Glomerular endothelial cell (primary cell): Measurements from ENCODE around the gene RAI14. TPM values are rescaled to one million over a fixed set of nuclear protein-coding genes. Genes with fewer than 3 reads are reported as not detected.
"Not testable (repeated sequence)": the region's sequence is repeated elsewhere in the genome, so short reads cannot be mapped to it uniquely, and the experiment has no call there.

Experiments used
- DNase-seq: peaks from one replicate; pipeline ENCODE4 v3.0.0-alpha.2; 2011; ENCODE audit warnings: low read depth, low spot score; ENCODE audit errors: extremely low read depth
- total RNA-seq: library from RNA; depleted of rRNA; stranded (reverse); fragments of >200 nt; gene quantifications from 2 replicates; pipeline ENCODE4 v1.2.3, GENCODE V29; 2015

Gene RAI14
- total RNA-seq, 1 donor from 2014 or later = 250 TPM

GRCh38 chr5:34806532-34806931 lies 150.4 kb downstream of the RAI14 start:
- DNase-seq = no peak

GRCh38 chr5:34811706-34812105 lies 155.6 kb downstream of the RAI14 start:
- DNase-seq = no peak

- DNase-seq = no peak
Observed at GRCh38 chr5:34813509-34813908, 157.4 kb downstream of the RAI14 start.

GRCh38 chr5:34817558-34818351 lies 161.6 kb downstream of the RAI14 start:
- DNase-seq = no peak

- DNase-seq = no peak
Observed at GRCh38 chr5:34818717-34819116, 162.6 kb downstream of the RAI14 start.

GRCh38 chr5:34820593-34820992 lies 164.5 kb downstream of the RAI14 start:
- no peak for DNase-seq

- DNase-seq = no peak
Observed at GRCh38 chr5:34822956-34823715, 167.0 kb downstream of the RAI14 start.

- DNase-seq = no peak
Observed at GRCh38 chr5:34826347-34826746, 170.2 kb downstream of the RAI14 start.

- no peak for DNase-seq
Observed at GRCh38 chr5:34827588-34828506, 171.7 kb downstream of the RAI14 start.

GRCh38 chr5:34830827-34831226 lies 174.7 kb downstream of the RAI14 start:
- DNase-seq = not testable (repeated sequence)

- DNase-seq = no peak
Observed at GRCh38 chr5:34831303-34831702, 175.2 kb downstream of the RAI14 start.

GRCh38 chr5:34832568-34832967 lies 176.4 kb downstream of the RAI14 start:
- no peak for DNase-seq

GRCh38 chr5:34833090-34833489 lies 177.0 kb downstream of the RAI14 start:
- no peak for DNase-seq

- no peak for DNase-seq
Observed at GRCh38 chr5:34833976-34834793, 178.1 kb downstream of the RAI14 start.

GRCh38 chr5:34834794-34835089 lies 178.6 kb downstream of the RAI14 start:
- DNase-seq = no peak

GRCh38 chr5:34835664-34836063 lies 179.5 kb downstream of the RAI14 start:
- DNase-seq = no peak

- peak; percentile 25 for DNase-seq
Observed at GRCh38 chr5:34838785-34839714, 182.9 kb downstream of the RAI14 start, which contains the start of gene TTC23L. Gene TTC23L (plus strand): TSS chr5:34839164. CDS start chr5:34840672, 1,508 bp downstream.

- no peak for DNase-seq
Observed at GRCh38 chr5:34841816-34842215, 185.7 kb downstream of the RAI14 start.

GRCh38 chr5:34842554-34842953 lies 186.4 kb downstream of the RAI14 start:
- DNase-seq = no peak
